GM18526 (cell line): ENCODE results near the gene SNAP47.

Source experiments
- POLR2A ChIP-seq: IDR thresholded peaks from 3 replicates; pipeline ENCODE4 v1.6.1; 2011; ENCODE audit not compliant: insufficient read length; ENCODE audit errors: extremely low read depth

SNAP47 gene

GRCh38 chr1:227741166-227741870 lies 6.1 kb downstream of the SNAP47 start:
- TF ChIP-seq POLR2A, result no peak

DNA sequence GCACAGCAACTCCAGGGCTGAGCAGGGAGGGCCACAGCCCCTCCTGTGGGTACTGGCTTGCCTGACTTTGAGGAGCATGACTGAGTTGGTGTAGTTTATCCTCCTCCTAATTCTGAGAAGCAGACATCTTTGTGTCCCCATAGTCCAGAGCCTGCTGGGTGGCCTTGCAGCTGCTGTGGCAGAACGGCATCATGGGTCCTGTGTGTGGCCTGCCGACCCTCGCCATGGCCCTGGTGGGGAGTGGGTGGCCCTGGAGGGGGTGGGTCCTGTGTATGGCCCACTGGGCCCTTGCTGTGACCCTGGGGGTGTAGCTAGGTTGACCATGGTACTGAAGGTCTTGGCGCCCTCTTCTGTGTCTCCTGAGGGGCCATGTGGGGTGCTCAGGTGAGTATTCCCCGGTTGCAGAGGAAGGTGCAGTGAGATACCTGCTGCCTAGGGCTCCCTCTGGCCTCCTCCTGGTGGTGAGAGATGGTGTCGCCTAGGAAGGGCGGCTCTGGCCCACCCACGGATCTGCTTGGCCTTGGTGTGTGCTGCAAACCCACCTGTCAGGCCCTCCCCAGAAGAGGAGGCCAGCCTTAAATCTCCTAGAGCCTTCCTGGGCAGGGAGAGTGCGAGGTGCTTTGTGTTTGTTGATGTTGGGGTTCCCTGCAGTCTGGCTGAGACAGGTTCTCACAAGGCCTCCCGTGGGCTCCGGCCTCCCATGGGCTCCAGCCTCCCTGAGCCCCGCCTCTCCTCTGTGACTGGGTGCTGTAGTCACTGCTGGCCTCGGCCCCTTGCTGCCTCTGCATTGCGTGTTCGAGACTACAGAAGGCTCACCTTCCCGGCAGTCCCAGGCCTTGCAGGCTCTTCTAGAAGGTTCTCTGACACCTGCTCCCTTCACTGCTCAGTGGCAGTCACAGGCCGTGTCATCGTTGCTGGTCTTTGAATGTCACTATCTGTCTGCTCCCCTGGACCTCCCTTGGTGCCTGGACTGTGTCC lies 7.8 kb downstream of the SNAP47 start:
- no peak for TF ChIP-seq POLR2A

DNA sequence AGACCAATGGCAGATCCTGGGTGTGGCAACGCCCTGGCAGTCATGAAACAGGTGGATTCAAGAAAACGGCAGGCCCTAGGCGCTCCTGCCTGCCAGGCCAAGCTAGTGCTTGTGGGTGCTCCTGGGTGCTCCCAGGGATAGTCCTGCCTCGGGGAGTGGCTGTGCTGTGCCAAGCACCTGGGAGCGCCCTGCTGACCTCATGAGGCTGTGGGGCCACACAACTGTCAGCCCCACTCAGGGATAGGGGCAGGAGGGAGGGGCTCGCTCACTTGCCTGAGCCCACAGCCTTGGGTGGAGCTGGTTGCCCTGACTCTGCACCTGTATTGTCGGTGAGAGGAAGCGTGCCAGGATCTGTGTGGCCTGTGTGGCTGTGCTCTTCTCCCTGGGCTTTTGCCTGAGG lies 9.4 kb downstream of the SNAP47 start:
- TF ChIP-seq POLR2A, result no peak

GRCh38 chr1:227745568-227746265 lies 10.5 kb downstream of the SNAP47 start:
- no peak for TF ChIP-seq POLR2A

DNA sequence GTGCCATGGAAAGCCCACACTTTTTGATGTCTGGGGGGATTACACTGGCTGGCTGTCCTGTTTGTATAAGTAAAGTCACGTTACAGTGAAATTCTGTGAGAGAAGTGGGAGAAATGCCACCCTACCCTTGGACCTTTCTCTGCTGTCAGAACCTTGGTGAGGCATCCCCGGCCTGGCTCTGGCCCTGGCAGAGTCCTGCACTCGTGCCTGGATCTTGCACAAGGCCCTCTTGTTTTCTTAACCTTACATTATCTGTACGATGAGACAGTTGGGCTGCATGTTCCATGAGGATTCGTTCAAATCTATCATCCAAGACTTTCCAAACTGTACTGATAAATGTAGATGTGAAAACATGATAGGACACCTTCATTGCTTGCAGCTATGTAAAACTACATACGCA lies 11.4 kb downstream of the SNAP47 start:
- TF ChIP-seq POLR2A, result no peak

GRCh38 chr1:227747382-227747781 lies 12.1 kb downstream of the SNAP47 start:
- TF ChIP-seq POLR2A, result no peak

GRCh38 chr1:227747948-227748495 lies 12.8 kb downstream of the SNAP47 start:
- no peak for TF ChIP-seq POLR2A

GRCh38 chr1:227748496-227749182 lies 13.4 kb downstream of the SNAP47 start:
- TF ChIP-seq POLR2A, result no peak

DNA sequence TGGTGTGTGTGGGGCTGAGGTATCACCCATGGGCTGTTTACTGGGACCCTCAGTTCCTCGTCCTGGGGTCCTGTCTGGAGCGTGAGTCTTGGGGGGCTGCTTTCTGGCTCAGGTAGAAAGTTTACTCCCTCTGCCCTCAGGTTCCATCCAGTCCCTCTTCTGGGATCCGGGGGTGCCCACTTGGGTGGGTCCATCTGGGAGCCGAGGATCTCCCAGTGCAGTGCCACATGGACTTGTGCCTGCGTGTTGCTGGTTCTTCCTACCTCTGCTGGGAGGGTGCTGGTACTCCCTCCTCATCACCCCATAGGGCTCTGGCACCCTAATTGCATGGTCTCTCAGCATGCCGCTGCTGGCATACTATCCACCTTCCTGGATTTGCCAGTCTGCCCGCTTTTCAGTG lies 14.0 kb downstream of the SNAP47 start:
- no peak for TF ChIP-seq POLR2A

DNA sequence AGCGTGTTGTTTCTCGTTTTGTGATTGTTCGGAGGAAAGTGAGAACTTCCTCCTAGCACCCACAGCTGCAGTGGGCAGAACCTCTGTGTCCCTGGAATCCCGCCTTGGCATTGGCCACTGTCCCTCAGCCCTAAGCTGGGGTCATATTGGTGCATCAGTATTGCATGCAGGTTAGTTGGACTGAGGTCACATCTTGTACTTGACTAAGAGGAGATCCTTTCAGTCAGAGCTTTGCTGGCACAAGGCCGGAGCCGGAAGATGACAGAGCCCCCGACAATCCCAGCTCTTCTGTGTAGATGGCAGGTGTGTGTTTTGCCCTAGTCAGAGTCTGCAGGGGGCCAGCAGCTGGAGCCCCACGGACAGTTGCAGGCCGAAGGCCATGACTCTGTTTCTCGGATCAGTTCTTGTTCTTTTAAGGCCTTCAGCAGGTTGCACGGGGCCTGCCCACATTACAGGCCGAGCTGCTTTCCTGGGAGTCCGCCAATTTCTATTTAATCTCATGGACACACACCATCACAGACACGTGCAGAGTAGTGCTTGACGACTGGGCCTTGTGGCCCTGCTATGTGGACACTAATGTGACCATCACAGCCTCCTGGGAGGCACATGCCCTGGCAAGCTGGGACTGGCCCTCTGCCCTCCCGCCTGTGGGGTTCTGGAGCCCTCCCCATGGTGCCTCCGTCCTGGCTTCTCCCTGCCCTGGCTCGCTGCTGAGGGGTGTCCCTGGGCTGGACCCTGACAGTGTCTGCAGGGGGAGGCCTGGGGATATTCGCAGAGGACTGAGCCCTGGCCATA lies 14.9 kb downstream of the SNAP47 start:
- TF ChIP-seq POLR2A, result no peak

- no peak for TF ChIP-seq POLR2A
Measured at GRCh38 chr1:227753999-227754711, 18.9 kb downstream of the SNAP47 start.

GRCh38 chr1:227754958-227755357 lies 19.7 kb downstream of the SNAP47 start:
- no peak for TF ChIP-seq POLR2A

GRCh38 chr1:227756172-227756959 lies 21.1 kb downstream of the SNAP47 start:
- TF ChIP-seq POLR2A, result no peak

DNA sequence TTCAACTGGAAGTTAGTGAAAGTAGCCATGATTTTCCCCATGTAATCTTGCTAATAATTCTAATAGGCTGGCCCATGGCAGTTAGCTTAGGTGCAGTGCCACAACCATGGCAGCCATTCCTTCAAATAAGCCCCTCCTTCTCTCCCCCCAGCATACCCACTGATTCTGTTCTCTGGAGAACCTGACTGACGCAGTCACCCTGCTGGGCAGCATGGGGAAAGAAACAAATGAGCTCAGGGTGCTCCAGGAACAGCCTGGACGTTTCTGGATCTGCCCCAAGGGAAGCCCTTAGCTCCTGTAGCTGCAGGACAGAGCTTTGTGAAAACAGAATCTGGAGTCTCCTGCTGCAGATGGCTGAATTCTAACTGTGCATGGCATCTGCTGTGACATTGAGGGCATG lies 22.5 kb downstream of the SNAP47 start:
- TF ChIP-seq POLR2A, result no peak
